ENCODE measurements around the gene ASIC3.

The ASIC3 gene

GRCh38 chr7:151074817-151075661 lies 26.7 kb downstream of the ASIC3 start:
- no peak for DNase-seq

GRCh38 chr7:151075662-151075971 lies 27.3 kb downstream of the ASIC3 start:
- DNase-seq, result no peak

GRCh38 chr7:151075978-151076426 lies 27.7 kb downstream of the ASIC3 start:
- DNase-seq, result no peak

GRCh38 chr7:151076863-151077704 lies 28.8 kb downstream of the ASIC3 start:
- DNase-seq, result no peak

GRCh38 chr7:151077705-151078232 lies 29.4 kb downstream of the ASIC3 start:
- DNase-seq, result no peak

GRCh38 chr7:151078233-151079040 lies 30.1 kb downstream of the ASIC3 start:
- no peak for DNase-seq

- DNase-seq, result no peak
These were observed 31.0 kb downstream of the ASIC3 start for GRCh38 chr7:151079199-151079910.

- no peak for DNase-seq
These were observed 31.8 kb downstream of the ASIC3 start for GRCh38 chr7:151080067-151080521.

GRCh38 chr7:151080522-151081169 lies 32.3 kb downstream of the ASIC3 start, which contains the start of gene FASTK:
Gene FASTK, minus strand, starts transcription at chr7:151080809. Its CDS starts 43 bp downstream, at chr7:151080766.
- DNase-seq, result peak; percentile 85

- DNase-seq, result no peak
These were observed 33.1 kb downstream of the ASIC3 start for GRCh38 chr7:151081170-151082101.

GRCh38 chr7:151082141-151083070 lies 34.1 kb downstream of the ASIC3 start:
- no peak for DNase-seq

- DNase-seq, result peak; percentile 84
These were observed 34.9 kb downstream of the ASIC3 start, which contains the start of gene TMUB1 for GRCh38 chr7:151083071-151083823. Gene TMUB1, minus strand, starts transcription at chr7:151083493. Its CDS starts 930 bp downstream, at chr7:151082563.

- no peak for DNase-seq
These were observed 35.5 kb downstream of the ASIC3 start for GRCh38 chr7:151083824-151084160.

- no peak for DNase-seq
These were observed 37.0 kb downstream of the ASIC3 start for GRCh38 chr7:151085329-151085690.

GRCh38 chr7:151085691-151086620 lies 37.6 kb downstream of the ASIC3 start, which contains the start of gene AGAP3:
Gene AGAP3, plus strand, starts transcription at chr7:151086475. Its CDS starts 267 bp downstream, at chr7:151086742.
- DNase-seq, result peak; percentile 69

- DNase-seq, result peak; percentile 58
These were observed 38.5 kb downstream of the ASIC3 start for GRCh38 chr7:151086802-151087244.

Measured in NK-92 treated with Interleukin-12 subunit alpha and Interleukin-12 subunit beta, amount 100 ng/mL, for 24 hours (cell line).